Activated naive CD8-positive, alpha-beta T cell treated with anti-CD3 and anti-CD28 coated beads, Interleukin-2, amount 10 ng/mL, durations not matched to agents 7 days and 5 days (primary cell): ENCODE results near the gene ATP5PD. TPM values are rescaled to one million over a fixed set of nuclear protein-coding genes. Genes with fewer than 3 reads are reported as not detected.
"Not testable (repeated sequence)": the region's sequence is repeated elsewhere in the genome, so short reads cannot be mapped to it uniquely, and the experiment has no call there.

Source experiments
- ATAC-seq: fragments of 150-1000 bp; cut with Tn5 transposase; one replicate; pipeline ENCODE4 v1.10.0; 2021; ENCODE audit warnings: low read depth, moderate library complexity
- POLR2A ChIA-PET: fragments of 350-600 bp; sonication (Branson Sonifier 250); formaldehyde crosslinking; loops from one replicate; lab custom pipeline; 2021; ENCODE audit warnings: antibody characterized with exemption; lab: Charles Lee
- DNase-seq: peaks from one replicate; pipeline ENCODE4 v3.0.0; 2021
- H3K27ac Mint-ChIP-seq: one replicate; pipeline ENCODE4 v1.8.0; 2022; ENCODE audit warnings: mild to moderate bottlenecking, mixed read lengths
- H3K27me3 Mint-ChIP-seq: one replicate; pipeline ENCODE4 v1.8.0; 2022; ENCODE audit warnings: mild to moderate bottlenecking, moderate library complexity, mixed read lengths
- H3K36me3 Mint-ChIP-seq: one replicate; pipeline ENCODE4 v1.8.0; 2021; ENCODE audit warnings: mild to moderate bottlenecking, mixed read lengths
- H3K4me1 Mint-ChIP-seq: one replicate; pipeline ENCODE4 v1.8.0; 2021; ENCODE audit warnings: mixed read lengths
- H3K4me3 Mint-ChIP-seq: one replicate; pipeline ENCODE4 v1.8.0; 2022; ENCODE audit warnings: mild to moderate bottlenecking, moderate library complexity, mixed read lengths
- H3K9me3 Mint-ChIP-seq: one replicate; pipeline ENCODE4 v1.8.0; 2021; ENCODE audit warnings: mixed read lengths
- total RNA-seq, 2 experiments: library from RNA; stranded (reverse); gene quantifications; one replicate each; pipeline ENCODE4 v1.2.3, GENCODE V29; 2021

ATP5PD gene
- total RNA-seq, 2 experiments from 2014 or later, result 196 to 199 TPM

GRCh38 chr17:75084039-75084660, 37.4 kb upstream of the ATP5PD start:
- H3K27me3 Mint-ChIP-seq, result no peaks in the 10 kb centered on the region
- peak overlapping the region; percentile 80 for H3K27ac Mint-ChIP-seq
- H3K4me1 Mint-ChIP-seq, result peaks cover 19% of the 10 kb centered on the region
- peak overlapping the region; percentile 25 for H3K4me3 Mint-ChIP-seq
- POLR2A ChIA-PET, result interaction anchor here (0.6 kb wide), 1 partner anchor 95 kb away, joined by 3 read pairs; no protein-coding TSS in a partner anchor
- no peaks in the 10 kb centered on the region for H3K36me3 Mint-ChIP-seq
- DNase-seq (no peak), ATAC-seq (peak; percentile 27)
- no peaks in the 10 kb centered on the region for H3K9me3 Mint-ChIP-seq

- Mint-ChIP-seq H3K36me3 (no peaks in the 10 kb centered on the region), H3K4me1 (peaks cover 13% of the 10 kb centered on the region), H3K27ac (no peak overlapping the region), H3K27me3 (no peaks in the 10 kb centered on the region), H3K4me3 (no peak overlapping the region), H3K9me3 (no peaks in the 10 kb centered on the region)
- DNase-seq (no peak), ATAC-seq (no peak)
- POLR2A ChIA-PET, result no interaction called here
These were observed 35.9 kb upstream of the ATP5PD start for GRCh38 chr17:75082683-75083082.

- ATAC-seq (no peak), DNase-seq (no peak)
- Mint-ChIP-seq H3K36me3 (no peaks in the 10 kb centered on the region), H3K27me3 (no peaks in the 10 kb centered on the region), H3K4me1 (peaks cover 9% of the 10 kb centered on the region), H3K9me3 (no peaks in the 10 kb centered on the region), H3K4me3 (no peak overlapping the region), H3K27ac (no peak overlapping the region)
- POLR2A ChIA-PET, result no interaction called here
These were observed 35.1 kb upstream of the ATP5PD start for GRCh38 chr17:75081611-75082540.

- Mint-ChIP-seq H3K27me3 (no peaks in the 10 kb centered on the region), H3K4me3 (no peak overlapping the region), H3K4me1 (peaks cover 3% of the 10 kb centered on the region), H3K27ac (no peak overlapping the region), H3K9me3 (no peaks in the 10 kb centered on the region), H3K36me3 (no peaks in the 10 kb centered on the region)
- no peak for ATAC-seq
- no peak for DNase-seq
- POLR2A ChIA-PET, result no interaction called here
These were observed 32.2 kb upstream of the ATP5PD start for GRCh38 chr17:75079023-75079373.

GRCh38 chr17:75078284-75079022, 31.7 kb upstream of the ATP5PD start:
- Mint-ChIP-seq H3K4me1 (no peaks in the 10 kb centered on the region), H3K9me3 (no peaks in the 10 kb centered on the region), H3K27ac (no peak overlapping the region), H3K36me3 (no peaks in the 10 kb centered on the region), H3K27me3 (no peaks in the 10 kb centered on the region), H3K4me3 (peak overlapping the region; percentile 35)
- POLR2A ChIA-PET, result no interaction called here
- DNase-seq (no peak), ATAC-seq (no peak)

- ATAC-seq (peak; percentile 84), DNase-seq (peak; percentile 67)
- POLR2A ChIA-PET, result interaction anchor here (1.1 to 1.3 kb wide), 2 partner anchors 10 to 31 kb away, joined by 3 to 7 read pairs; partner anchors contain the start of genes ATP5PD, KCTD2 and SLC16A5
- Mint-ChIP-seq H3K27me3 (no peaks in the 10 kb centered on the region), H3K36me3 (no peaks in the 10 kb centered on the region), H3K4me1 (no peaks in the 10 kb centered on the region), H3K27ac (no peak overlapping the region), H3K9me3 (no peaks in the 10 kb centered on the region), H3K4me3 (peak overlapping the region; percentile 61)
These were observed 30.9 kb upstream of the ATP5PD start for GRCh38 chr17:75077496-75078283.

GRCh38 chr17:75077072-75077495, 30.3 kb upstream of the ATP5PD start:
- Mint-ChIP-seq H3K27ac (no peak overlapping the region), H3K27me3 (no peaks in the 10 kb centered on the region), H3K4me3 (peak overlapping the region; percentile 61), H3K36me3 (no peaks in the 10 kb centered on the region), H3K4me1 (no peaks in the 10 kb centered on the region), H3K9me3 (no peaks in the 10 kb centered on the region)
- DNase-seq (peak; percentile 39), ATAC-seq (no peak)
- POLR2A ChIA-PET, result interaction anchor here (1.1 to 1.3 kb wide), 2 partner anchors 11 to 31 kb away, joined by 3 to 7 read pairs; partner anchors contain the start of genes ATP5PD, KCTD2 and SLC16A5

GRCh38 chr17:75075597-75076336, 29.0 kb upstream of the ATP5PD start:
- Mint-ChIP-seq H3K9me3 (no peaks in the 10 kb centered on the region), H3K4me3 (no peak overlapping the region), H3K4me1 (no peaks in the 10 kb centered on the region), H3K27ac (no peak overlapping the region), H3K27me3 (no peaks in the 10 kb centered on the region), H3K36me3 (no peaks in the 10 kb centered on the region)
- DNase-seq, result no peak
- ATAC-seq, result no peak
- POLR2A ChIA-PET, result interaction anchor here (0.5 to 1.2 kb wide), 2 partner anchors 12 to 81 kb away, joined by 4 to 5 read pairs; partner anchors contain the start of gene SLC16A5

GRCh38 chr17:75074532-75074931, 27.8 kb upstream of the ATP5PD start:
- DNase-seq (no peak), ATAC-seq (no peak)
- H3K4me3 Mint-ChIP-seq, result no peak overlapping the region
- no peaks in the 10 kb centered on the region for H3K9me3 Mint-ChIP-seq
- no peaks in the 10 kb centered on the region for H3K27me3 Mint-ChIP-seq
- POLR2A ChIA-PET, result interaction anchor here (0.8 to 1.5 kb wide), 2 partner anchors 35 to 40 kb away, joined by 3 to 5 read pairs; partner anchors contain the start of gene ARMC7
- no peaks in the 10 kb centered on the region for H3K4me1 Mint-ChIP-seq
- no peak overlapping the region for H3K27ac Mint-ChIP-seq
- no peaks in the 10 kb centered on the region for H3K36me3 Mint-ChIP-seq

- no peak overlapping the region for H3K4me3 Mint-ChIP-seq
- H3K27ac Mint-ChIP-seq, result no peak overlapping the region
- H3K27me3 Mint-ChIP-seq, result no peaks in the 10 kb centered on the region
These were observed 26.9 kb upstream of the ATP5PD start for GRCh38 chr17:75073618-75074047.

GRCh38 chr17:75072909-75073308, 26.1 kb upstream of the ATP5PD start:
- POLR2A ChIA-PET, result interaction anchor here (0.9 to 1.5 kb wide), 4 partner anchors 15 to 37 kb away, joined by 3 to 5 read pairs (median 4); partner anchors contain the start of gene ARMC7
- not testable (repeated sequence) for H3K4me1 Mint-ChIP-seq, DNase-seq, H3K4me3 Mint-ChIP-seq, ATAC-seq, H3K27me3 Mint-ChIP-seq, H3K36me3 Mint-ChIP-seq, H3K27ac Mint-ChIP-seq, H3K9me3 Mint-ChIP-seq

More at GRCh38 chr17:75073618-75074047, 26.9 kb upstream of the ATP5PD start:
- Mint-ChIP-seq H3K9me3 (no peaks in the 10 kb centered on the region), H3K4me1 (peaks cover 3% of the 10 kb centered on the region), H3K36me3 (no peaks in the 10 kb centered on the region)
- ATAC-seq (no peak), DNase-seq (no peak)
- POLR2A ChIA-PET, result interaction anchor here (0.8 to 1.5 kb wide), 5 partner anchors 15 to 40 kb away, joined by 3 to 5 read pairs (median 3); partner anchors contain the start of gene ARMC7
